DOHH2 (cell line): ENCODE data around the gene GLUL.

Experiments
- EZH2phosphoT487 ChIP-seq: fragments of 200-600 bp; sonication (generic); IDR thresholded peaks from 2 replicates; pipeline ENCODE4 v1.6.1; 2017; ENCODE audit warnings: borderline replicate concordance, mild to moderate bottlenecking, antibody characterized with exemption, low read length, moderate library complexity, mixed read lengths
- TF ChIP-seq, protein P1 (sequence below): fragments of 200-600 bp; sonication (generic); IDR thresholded peaks from one replicate; pipeline ENCODE4 v1.5.1; 2014; ENCODE audit warnings: antibody characterized with exemption, mild to moderate bottlenecking, low read depth, low read length; ENCODE audit not compliant: poor library complexity, severe bottlenecking

DNA sequence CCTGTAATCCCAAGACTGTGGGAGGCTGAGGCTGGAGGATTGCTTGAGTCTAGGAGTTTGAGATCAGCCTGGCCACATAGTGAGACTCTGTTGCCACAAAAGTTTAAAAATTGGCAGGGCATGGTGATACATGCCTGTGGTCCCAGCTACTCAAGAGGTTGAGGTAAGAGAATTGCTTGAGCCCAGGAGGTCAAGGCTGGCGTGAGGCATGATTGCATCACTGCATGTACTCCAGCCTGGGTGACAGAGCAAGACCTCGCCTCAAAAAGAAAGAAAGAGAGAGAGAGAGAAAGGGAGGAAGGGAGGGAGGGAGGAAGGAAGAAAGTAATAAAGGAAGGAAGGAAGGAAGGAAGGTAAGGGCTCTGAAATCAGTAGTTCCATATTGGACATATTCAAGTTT lies 25.0 kb downstream of the GLUL start:
- TF ChIP-seq EZH2phosphoT487, result no peak
- TF ChIP-seq, protein P1, sequence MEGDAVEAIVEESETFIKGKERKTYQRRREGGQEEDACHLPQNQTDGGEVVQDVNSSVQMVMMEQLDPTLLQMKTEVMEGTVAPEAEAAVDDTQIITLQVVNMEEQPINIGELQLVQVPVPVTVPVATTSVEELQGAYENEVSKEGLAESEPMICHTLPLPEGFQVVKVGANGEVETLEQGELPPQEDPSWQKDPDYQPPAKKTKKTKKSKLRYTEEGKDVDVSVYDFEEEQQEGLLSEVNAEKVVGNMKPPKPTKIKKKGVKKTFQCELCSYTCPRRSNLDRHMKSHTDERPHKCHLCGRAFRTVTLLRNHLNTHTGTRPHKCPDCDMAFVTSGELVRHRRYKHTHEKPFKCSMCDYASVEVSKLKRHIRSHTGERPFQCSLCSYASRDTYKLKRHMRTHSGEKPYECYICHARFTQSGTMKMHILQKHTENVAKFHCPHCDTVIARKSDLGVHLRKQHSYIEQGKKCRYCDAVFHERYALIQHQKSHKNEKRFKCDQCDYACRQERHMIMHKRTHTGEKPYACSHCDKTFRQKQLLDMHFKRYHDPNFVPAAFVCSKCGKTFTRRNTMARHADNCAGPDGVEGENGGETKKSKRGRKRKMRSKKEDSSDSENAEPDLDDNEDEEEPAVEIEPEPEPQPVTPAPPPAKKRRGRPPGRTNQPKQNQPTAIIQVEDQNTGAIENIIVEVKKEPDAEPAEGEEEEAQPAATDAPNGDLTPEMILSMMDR, result no peak
